ENCODE results near the gene KMT5B. TPM values are rescaled to one million over a fixed set of nuclear protein-coding genes. Genes with fewer than 3 reads are reported as not detected.
"Not testable (repeated sequence)": the region's sequence is repeated elsewhere in the genome, so short reads cannot be mapped to it uniquely, and the experiment has no call there.

The KMT5B gene
- polyA plus RNA-seq, 1 experiment, result 17.2 TPM

DNA sequence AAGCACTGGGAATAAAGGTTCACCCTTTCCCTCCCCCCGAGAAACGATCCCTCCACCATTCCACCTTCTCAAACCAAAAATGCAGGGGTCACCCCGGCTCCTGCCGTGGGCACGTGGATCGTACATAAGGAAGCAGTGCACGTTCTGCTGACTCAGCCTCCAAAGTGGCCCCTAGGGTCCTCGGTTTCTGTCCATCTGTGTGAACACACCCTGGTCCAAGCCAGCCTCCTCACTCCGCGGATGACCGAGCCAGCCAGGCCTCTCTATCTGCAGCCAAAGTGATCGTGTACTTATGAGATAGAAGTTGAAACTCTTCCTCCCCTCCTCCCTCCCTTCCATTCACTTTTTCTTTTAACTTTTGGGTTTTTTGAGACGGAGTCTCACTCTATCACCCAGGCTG, 42.4 kb upstream of the KMT5B start:
- no peak for DNase-seq (ENCODE audit: low read depth, low spot score)
- TF ChIP-seq, protein P1, sequence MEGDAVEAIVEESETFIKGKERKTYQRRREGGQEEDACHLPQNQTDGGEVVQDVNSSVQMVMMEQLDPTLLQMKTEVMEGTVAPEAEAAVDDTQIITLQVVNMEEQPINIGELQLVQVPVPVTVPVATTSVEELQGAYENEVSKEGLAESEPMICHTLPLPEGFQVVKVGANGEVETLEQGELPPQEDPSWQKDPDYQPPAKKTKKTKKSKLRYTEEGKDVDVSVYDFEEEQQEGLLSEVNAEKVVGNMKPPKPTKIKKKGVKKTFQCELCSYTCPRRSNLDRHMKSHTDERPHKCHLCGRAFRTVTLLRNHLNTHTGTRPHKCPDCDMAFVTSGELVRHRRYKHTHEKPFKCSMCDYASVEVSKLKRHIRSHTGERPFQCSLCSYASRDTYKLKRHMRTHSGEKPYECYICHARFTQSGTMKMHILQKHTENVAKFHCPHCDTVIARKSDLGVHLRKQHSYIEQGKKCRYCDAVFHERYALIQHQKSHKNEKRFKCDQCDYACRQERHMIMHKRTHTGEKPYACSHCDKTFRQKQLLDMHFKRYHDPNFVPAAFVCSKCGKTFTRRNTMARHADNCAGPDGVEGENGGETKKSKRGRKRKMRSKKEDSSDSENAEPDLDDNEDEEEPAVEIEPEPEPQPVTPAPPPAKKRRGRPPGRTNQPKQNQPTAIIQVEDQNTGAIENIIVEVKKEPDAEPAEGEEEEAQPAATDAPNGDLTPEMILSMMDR (IDR thresholded peaks at IDR 0.05; ENCODE audit: low read depth, low read length), result no peak
- CTCF ChIA-PET, result interaction anchor here (3.1 kb wide), 1 partner anchor 41 kb away, joined by 62 read pairs; no protein-coding TSS in a partner anchor
- no peaks in the 10 kb centered on the region for H3K27me3 ChIP-seq (ENCODE audit: control insufficient read depth, insufficient read depth, low read length)
- POLR2A ChIA-PET, result no interaction called here
- H3K27ac ChIP-seq (ENCODE audit: low read depth, low read length), result no peak overlapping the region
- H3K9me3 ChIP-seq (ENCODE audit: control insufficient read depth, insufficient read depth, low read length), result no peaks in the 10 kb centered on the region
- H3K4me3 ChIP-seq (ENCODE audit: low read depth, low read length), result no peak overlapping the region

DNA sequence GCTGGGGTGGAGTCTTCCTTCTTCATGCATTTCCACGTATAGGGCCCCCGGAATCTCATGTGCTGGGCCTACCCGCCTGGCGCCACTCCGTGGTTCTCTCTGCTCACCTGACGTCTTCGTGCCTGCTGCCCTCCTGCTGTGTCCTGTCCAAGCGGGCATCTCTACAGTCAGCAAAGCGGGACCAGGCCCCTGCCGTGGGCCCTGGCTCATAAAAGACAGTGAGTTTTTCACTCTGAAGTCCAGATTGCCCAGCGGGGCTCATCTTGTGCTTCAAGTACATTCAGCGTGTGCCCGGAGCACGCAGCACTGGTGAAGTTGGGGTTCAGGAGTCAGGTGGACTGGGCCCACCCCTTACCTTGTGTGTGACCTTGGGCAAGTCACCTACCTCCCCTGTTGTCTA, 41.3 kb upstream of the KMT5B start:
- Histone ChIP-seq H3K27me3 (ENCODE audit: control insufficient read depth, insufficient read depth, low read length) (peaks cover 2% of the 10 kb centered on the region), H3K27ac (ENCODE audit: low read depth, low read length) (no peak overlapping the region), H3K4me3 (ENCODE audit: low read depth, low read length) (no peak overlapping the region), H3K9me3 (ENCODE audit: control insufficient read depth, insufficient read depth, low read length) (no peaks in the 10 kb centered on the region)
- TF ChIP-seq, protein P1 (IDR thresholded peaks at IDR 0.05; ENCODE audit: low read depth, low read length), result no peak
- no peak for DNase-seq (ENCODE audit: low read depth, low spot score)
- CTCF ChIA-PET, result no interaction called here
- POLR2A ChIA-PET, result no interaction called here

DNA sequence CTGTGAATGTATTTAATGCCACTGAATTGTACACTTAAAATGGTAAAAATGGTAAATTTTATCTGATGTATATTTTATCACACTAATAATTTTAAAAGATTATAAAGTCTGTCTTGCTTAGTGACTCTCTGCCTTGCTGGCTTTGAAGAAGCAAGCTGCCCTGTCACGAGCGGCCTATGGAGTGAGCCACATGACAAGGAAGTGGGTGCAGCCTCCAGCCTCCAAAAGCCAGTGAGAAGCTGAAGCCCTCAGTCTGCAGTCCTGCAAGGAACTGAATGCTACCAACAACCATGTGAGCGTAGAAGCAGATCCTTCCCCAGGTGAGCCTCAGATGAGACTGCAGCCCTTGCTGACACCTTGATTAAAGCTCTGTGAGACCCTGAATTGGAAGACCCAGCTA, 38.7 kb upstream of the KMT5B start:
- no peak for DNase-seq (ENCODE audit: low read depth, low spot score)
- ChIA-PET CTCF (interaction anchor here (0.9 kb wide), 1 partner anchor 41 kb away, joined by 3 read pairs; no protein-coding TSS in a partner anchor), POLR2A (no interaction called here)
- H3K27ac ChIP-seq (ENCODE audit: low read depth, low read length), result no peak overlapping the region
- H3K27me3 ChIP-seq (ENCODE audit: control insufficient read depth, insufficient read depth, low read length), result peaks cover 5% of the 10 kb centered on the region
- TF ChIP-seq, protein P1 (IDR thresholded peaks at IDR 0.05; ENCODE audit: low read depth, low read length), result no peak
- no peaks in the 10 kb centered on the region; the same call in 1 of the 2 replicates for H3K9me3 ChIP-seq (ENCODE audit: control insufficient read depth, insufficient read depth, low read length)
- no peak overlapping the region for H3K4me3 ChIP-seq (ENCODE audit: low read depth, low read length)

DNA sequence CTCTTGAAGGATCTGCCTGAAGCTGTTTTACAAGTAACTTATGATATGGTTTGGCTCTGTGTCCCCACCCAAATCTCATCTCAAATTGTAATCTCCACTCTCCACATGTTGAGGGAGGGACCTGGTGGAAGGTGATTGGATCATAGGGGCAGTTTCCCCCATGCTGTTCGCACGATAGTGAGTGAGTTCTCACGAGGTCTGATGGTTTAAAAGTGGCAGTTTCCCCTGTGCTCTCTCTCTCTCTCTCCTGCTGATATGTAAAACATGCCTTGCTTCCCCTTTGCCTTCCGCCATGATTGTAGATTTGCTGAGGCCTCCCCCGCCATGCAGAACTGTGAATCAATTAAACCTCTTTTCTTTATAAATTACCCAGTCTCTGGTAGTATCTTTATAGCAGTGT, 31.8 kb upstream of the KMT5B start:
- H3K4me3 ChIP-seq (ENCODE audit: low read depth, low read length); POLR2A ChIA-PET; H3K27me3 ChIP-seq (ENCODE audit: control insufficient read depth, insufficient read depth, low read length); DNase-seq (ENCODE audit: low read depth, low spot score); H3K27ac ChIP-seq (ENCODE audit: low read depth, low read length); H3K9me3 ChIP-seq (ENCODE audit: control insufficient read depth, insufficient read depth, low read length): not testable (repeated sequence)
- CTCF ChIA-PET, result interaction anchor here (1.2 to 2.8 kb wide), 2 partner anchors 12 kb away, joined by 7 to 12 read pairs; no protein-coding TSS in a partner anchor

DNA sequence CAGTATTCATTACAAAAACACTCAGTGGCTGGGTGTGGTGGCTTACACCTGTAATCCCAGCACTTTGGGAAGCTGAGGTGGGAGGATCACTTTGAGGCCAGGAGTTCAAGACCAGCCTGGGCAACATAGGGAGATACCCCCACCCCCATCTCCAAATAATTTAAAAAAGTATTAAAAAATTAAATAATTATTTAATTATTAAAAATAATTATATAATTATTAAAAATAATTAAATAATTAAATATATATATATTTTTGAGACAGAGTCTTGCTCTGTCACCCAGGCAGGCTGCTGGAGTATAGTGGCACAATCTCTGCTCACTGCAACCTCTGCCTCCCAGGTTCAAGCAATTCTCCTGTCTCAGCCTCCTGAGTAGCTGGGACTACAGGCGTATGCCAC, 30.8 kb upstream of the KMT5B start:
- DNase-seq (ENCODE audit: low read depth, low spot score); H3K4me3 ChIP-seq (ENCODE audit: low read depth, low read length); H3K27ac ChIP-seq (ENCODE audit: low read depth, low read length); H3K9me3 ChIP-seq (ENCODE audit: control insufficient read depth, insufficient read depth, low read length); H3K27me3 ChIP-seq (ENCODE audit: control insufficient read depth, insufficient read depth, low read length): not testable (repeated sequence)
- POLR2A ChIA-PET, result interaction anchor here (0.6 kb wide), 1 partner anchor 47 kb away, joined by 3 read pairs; no protein-coding TSS in a partner anchor
- CTCF ChIA-PET, result interaction anchor here (2.8 kb wide), 1 partner anchor 13 kb away, joined by 12 read pairs; no protein-coding TSS in a partner anchor

DNA sequence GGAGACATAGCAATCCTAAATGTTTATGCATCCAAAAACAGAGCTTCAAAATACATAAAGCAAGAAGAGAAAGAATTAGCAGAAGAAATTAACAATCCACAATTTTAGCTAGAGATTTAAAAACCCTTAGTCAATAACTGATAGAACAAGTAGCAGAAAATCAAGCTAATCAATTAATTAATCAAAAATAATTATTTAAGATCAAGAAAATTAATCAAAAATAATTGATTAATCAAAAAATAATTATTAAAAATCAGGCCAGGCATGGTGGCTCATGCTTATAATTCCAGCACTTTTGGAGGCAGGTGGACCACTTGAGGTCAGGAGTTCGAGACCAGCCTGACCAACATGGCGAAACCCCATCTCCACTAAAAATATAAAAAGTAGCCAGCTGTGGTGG, 29.5 kb upstream of the KMT5B start:
- DNase-seq (ENCODE audit: low read depth, low spot score), result no peak
- POLR2A ChIA-PET, result no interaction called here
- Histone ChIP-seq H3K27me3 (ENCODE audit: control insufficient read depth, insufficient read depth, low read length) (peaks cover 2% of the 10 kb centered on the region), H3K4me3 (ENCODE audit: low read depth, low read length) (no peak overlapping the region), H3K27ac (ENCODE audit: low read depth, low read length) (no peak overlapping the region), H3K9me3 (ENCODE audit: control insufficient read depth, insufficient read depth, low read length) (peaks cover 4% of the 10 kb centered on the region)
- CTCF ChIA-PET, result interaction anchor here (1.3 to 2.8 kb wide), 2 partner anchors 15 to 56 kb away, joined by 5 to 12 read pairs; no protein-coding TSS in a partner anchor
- TF ChIP-seq, protein P1 (IDR thresholded peaks at IDR 0.05; ENCODE audit: low read depth, low read length), result no peak

Data from AG04450 (cell line).